Tibial nerve (tissue), 4 donors: ENCODE measurements around the gene AFF3. TPM values are rescaled to one million over a fixed set of nuclear protein-coding genes. Genes with fewer than 3 reads are reported as not detected.
"Not testable (repeated sequence)": the region's sequence is repeated elsewhere in the genome, so short reads cannot be mapped to it uniquely, and the experiment has no call there.

ENCODE experiments used
- DNase-seq, 2 donors: peaks; one replicate each; pipeline ENCODE4 v3.0.0-alpha.2; 2019; ENCODE audit warnings: low spot score in 2 of 2
- H3K27ac ChIP-seq, 4 donors: fragments of 200-600 bp; sonication (generic) in 3 of 4; one replicate each; pipeline ENCODE4 v1.5.1; 2017 to 2019; ENCODE audit warnings: mild to moderate bottlenecking in 1 of 4
- H3K27me3 ChIP-seq, 2 donors: fragments of 200-600 bp; sonication (generic) in 1 of 2; one replicate each; pipeline versions ENCODE4 v1.5.1 to v1.6.0; 2017 to 2019
- H3K36me3 ChIP-seq, 3 donors: fragments of 200-600 bp; sonication (generic); one replicate each; pipeline ENCODE4 v1.5.1; 2018 to 2019
- H3K4me1 ChIP-seq, 4 donors: fragments of 200-600 bp; sonication (generic) in 3 of 4; one replicate each; pipeline ENCODE4 v1.5.1; 2017 to 2019
- H3K4me3 ChIP-seq, 4 donors: fragments of 200-600 bp; sonication (generic) in 3 of 4; one replicate each; pipeline ENCODE4 v1.5.1; 2017 to 2019; ENCODE audit warnings: mild to moderate bottlenecking in 1 of 4, moderate library complexity in 1 of 4
- H3K9me3 ChIP-seq, 4 donors: fragments of 200-600 bp; sonication (generic) in 3 of 4; one replicate each; pipeline ENCODE4 v1.5.1; 2017 to 2019
- EP300 ChIP-seq, 2 donors: sonication (generic); formaldehyde crosslinking; IDR thresholded peaks; one replicate each; pipeline ENCODE4 v1.6.1; 2017; ENCODE audit warnings: antibody characterized with exemption in 2 of 2, mild to moderate bottlenecking in 1 of 2
- POLR2A ChIP-seq, 2 donors: fragments of 450-650 bp; IDR thresholded peaks; one replicate each; pipeline ENCODE4 v1.6.1; 2017; ENCODE audit warnings: antibody characterized with exemption in 2 of 2, mild to moderate bottlenecking in 2 of 2, moderate library complexity in 2 of 2
- WGBS, 2 donors: methylation state at CpG; one replicate each; pipeline ENCODE4 v1.1.5; 2018; 5-methylcytosine and 5-hydroxymethylcytosine counted together
- total RNA-seq, 4 donors: library from RNA; depleted of rRNA; stranded (reverse); fragments of >200 nt; gene quantifications; one replicate each; pipeline ENCODE4 v1.1.0, GENCODE V29; 2016
- TF ChIP-seq, protein P1 (sequence below), 5 experiments: fragments of 200-600 bp in 3 of 5; fragments of 450-650 bp in 2 of 5; sonication (generic) in 3 of 5; IDR thresholded peaks; one replicate each; pipeline ENCODE4 v1.5.1; 2016 to 2019; ENCODE audit warnings: antibody characterized with exemption in 5 of 5, mild to moderate bottlenecking in 3 of 5, moderate library complexity in 2 of 5

Gene AFF3
- total RNA-seq, 4 donors from 2014 or later: 7.2 to 36.0 (median 21.4) TPM

DNA sequence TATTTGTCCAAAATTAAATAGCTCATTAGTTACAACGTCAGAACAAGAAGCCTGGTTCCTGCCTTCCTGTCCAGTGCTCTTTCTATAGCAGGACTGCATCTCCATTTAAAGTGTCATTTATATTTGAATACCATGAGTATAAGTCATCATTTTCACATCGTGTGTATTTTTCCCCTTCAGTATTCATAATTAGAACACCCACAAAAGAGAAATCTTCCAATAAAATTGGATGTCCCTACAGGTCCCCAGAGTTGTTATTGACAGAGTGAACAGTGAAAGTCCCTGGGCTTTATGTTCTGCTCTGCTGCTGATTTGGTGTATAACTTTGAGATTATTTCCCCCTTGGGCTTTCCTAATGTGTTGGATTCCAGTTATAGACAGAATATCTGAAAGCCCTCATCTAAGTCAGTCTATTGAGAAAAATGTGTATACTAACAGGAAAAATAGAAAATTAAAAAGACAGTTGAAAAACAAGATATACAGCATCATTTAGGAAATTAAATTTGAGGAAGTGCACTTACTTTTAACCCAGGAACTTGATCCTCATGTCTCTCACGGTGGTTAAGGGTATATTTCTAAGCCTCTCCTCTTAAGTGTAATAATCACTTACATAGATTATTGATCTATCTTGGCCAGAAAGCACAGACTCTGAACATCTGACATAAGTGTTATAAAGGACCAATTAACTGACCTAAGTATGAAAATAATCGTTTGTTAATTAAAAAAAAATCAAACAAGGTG is 637.4 kb downstream of the AFF3 start:
- no peak overlapping the region for H3K27ac ChIP-seq
- WGBS, 2 donors: 35 to 38% methylated on average over 4 of the region's 4 CpGs

GRCh38 chr2:99503662-99504416 is 638.6 kb downstream of the AFF3 start:
- H3K27ac ChIP-seq, H3K36me3 ChIP-seq, H3K4me1 ChIP-seq, H3K27me3 ChIP-seq, DNase-seq, H3K9me3 ChIP-seq, H3K4me3 ChIP-seq: not testable (repeated sequence)
- 87 to 88% methylated on average over 8 of the region's 8 CpGs for WGBS, 2 donors

More for the DNA sequence above, 637.4 kb downstream of the AFF3 start:
- Histone ChIP-seq H3K4me1 (no peaks in the 10 kb centered on the region), H3K27me3 (no peaks in the 10 kb centered on the region), H3K9me3 (no peaks in the 10 kb centered on the region), H3K36me3 (no peaks in the 10 kb centered on the region), H3K4me3 (no peak overlapping the region)
- no peak for TF ChIP-seq EP300 (IDR thresholded peaks at IDR 0.05)
- TF ChIP-seq, protein P1, sequence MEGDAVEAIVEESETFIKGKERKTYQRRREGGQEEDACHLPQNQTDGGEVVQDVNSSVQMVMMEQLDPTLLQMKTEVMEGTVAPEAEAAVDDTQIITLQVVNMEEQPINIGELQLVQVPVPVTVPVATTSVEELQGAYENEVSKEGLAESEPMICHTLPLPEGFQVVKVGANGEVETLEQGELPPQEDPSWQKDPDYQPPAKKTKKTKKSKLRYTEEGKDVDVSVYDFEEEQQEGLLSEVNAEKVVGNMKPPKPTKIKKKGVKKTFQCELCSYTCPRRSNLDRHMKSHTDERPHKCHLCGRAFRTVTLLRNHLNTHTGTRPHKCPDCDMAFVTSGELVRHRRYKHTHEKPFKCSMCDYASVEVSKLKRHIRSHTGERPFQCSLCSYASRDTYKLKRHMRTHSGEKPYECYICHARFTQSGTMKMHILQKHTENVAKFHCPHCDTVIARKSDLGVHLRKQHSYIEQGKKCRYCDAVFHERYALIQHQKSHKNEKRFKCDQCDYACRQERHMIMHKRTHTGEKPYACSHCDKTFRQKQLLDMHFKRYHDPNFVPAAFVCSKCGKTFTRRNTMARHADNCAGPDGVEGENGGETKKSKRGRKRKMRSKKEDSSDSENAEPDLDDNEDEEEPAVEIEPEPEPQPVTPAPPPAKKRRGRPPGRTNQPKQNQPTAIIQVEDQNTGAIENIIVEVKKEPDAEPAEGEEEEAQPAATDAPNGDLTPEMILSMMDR (IDR thresholded peaks at IDR 0.05): no peak
- TF ChIP-seq POLR2A (IDR thresholded peaks at IDR 0.05): no peak
- DNase-seq: no peak

- peaks cover 0 to 7% of the 10 kb centered on the region in 2 donors for H3K27me3 ChIP-seq
- TF ChIP-seq POLR2A (IDR thresholded peaks at IDR 0.05) (no peak), EP300 (IDR thresholded peaks at IDR 0.05) (no peak)
- TF ChIP-seq, protein P1 (IDR thresholded peaks at IDR 0.05): no peak
- H3K4me3 ChIP-seq: no peak overlapping the region
- H3K4me1 ChIP-seq: peaks cover 0 to 5% (median 3%) of the 10 kb centered on the region in 4 donors
- DNase-seq: no peak
- H3K36me3 ChIP-seq: no peaks in the 10 kb centered on the region
- H3K9me3 ChIP-seq: no peaks in the 10 kb centered on the region
- H3K27ac ChIP-seq: no peak overlapping the region
- WGBS, 2 donors: 88 to 98% methylated on average over 2 of the region's 2 CpGs
Observed at GRCh38 chr2:99496021-99496420, 646.4 kb downstream of the AFF3 start.

Other genes starting within 250 kb of the AFF3 start
- gene LONRF2, start 179.9 kb upstream of the AFF3 start, total RNA-seq: 10 to 100 TPM; 10.5 to 13.1 (median 12.1) TPM